ENCODE results near the gene UBE3C. TPM values are rescaled to one million over a fixed set of nuclear protein-coding genes. Genes with fewer than 3 reads are reported as not detected.

The UBE3C gene
- total and polyA plus RNA-seq, 9 of the 15 experiments (the other 6 are each of a cell fraction or from before 2014, with no cell fraction given) = 9.6 to 91.7 (median 75.4) TPM

GRCh38 chr7:157133304-157133703 lies 5.4 kb upstream of the UBE3C start:
- FAIRE-seq (no peak), ATAC-seq (no peak), DNase-seq (ENCODE audit: extremely low read depth in 1 of 4, low spot score in 3 of 4) (no peak)
- in situ Hi-C loops (cut with MboI) = no loop called here
- Histone ChIP-seq H4K20me1 (replicated peaks; ENCODE audit: control insufficient read depth, insufficient read depth, low read length) (no peaks in the 10 kb centered on the region), H3K27ac (ENCODE audit: extremely low read depth, low read depth, low read length) (no peak overlapping the region), H3K36me3 (ENCODE audit: control insufficient read depth, insufficient read depth, low read length) (no peaks in the 10 kb centered on the region), H3K9ac (ENCODE audit: insufficient read depth in 1 of 2, low read depth in 2 of 2, low read length in 2 of 2) (no peak overlapping the region), H3K4me1 (replicated peaks in 1 of 2; ENCODE audit: control insufficient read depth in 2 of 2, insufficient read depth in 2 of 2, low read length in 2 of 2) (peaks cover 6 to 9% of the 10 kb centered on the region in 2 experiments; a peak in 4 of 5 replicates), H3K9me3 (replicated peaks; ENCODE audit: control insufficient read depth, insufficient read depth, low read depth, low read length) (no peaks in the 10 kb centered on the region), H3K79me2 (ENCODE audit: control insufficient read depth, insufficient read depth, low read length) (no peaks in the 10 kb centered on the region), H3K4me3 (no peak overlapping the region), H3K9me1 (ENCODE audit: control insufficient read depth, insufficient read depth, low read length) (no peaks in the 10 kb centered on the region), H3K4me2 (ENCODE audit: insufficient read depth, low read length) (no peak overlapping the region), H2AFZ (ENCODE audit: low read depth, low read length) (no peak overlapping the region), H3K27me3 (ENCODE audit: control insufficient read depth in 2 of 2, insufficient read depth in 2 of 2, low read length in 2 of 2) (peaks cover 7 to 8% of the 10 kb centered on the region in 2 experiments; a peak in 4 of 5 replicates)
- CTCF ChIA-PET (ENCODE audit: low intra/inter-chr PET ratio) = no interaction called here
- no TSS peak for BruUV-seq (replicated peaks)
- POLR2A ChIA-PET = no interaction called here
- intact Hi-C loops (cut with micrococcal nuclease) = loop anchor here (10.0 kb wide), 1 partner anchor 229 kb away; no protein-coding TSS in a partner anchor
- TF ChIP-seq ZFP36 (IDR thresholded peaks at IDR 0.05; ENCODE audit: low read depth, low read length, partially characterized antibody) (peak; percentile 28), ZEB2 (IDR thresholded peaks at IDR 0.05) (no peak)
- WGBS (ENCODE audit: insufficient coverage, low coverage, missing lambda C conversion rate) = 28% methylated on average over 2 of the region's 2 CpGs

- Histone ChIP-seq H4K20me1 (replicated peaks; ENCODE audit: control insufficient read depth, insufficient read depth, low read length) (peaks cover 18% of the 10 kb centered on the region), H3K79me2 (ENCODE audit: control insufficient read depth, insufficient read depth, low read length) (peaks cover 24% of the 10 kb centered on the region), H3K4me3 (no peak overlapping the region), H3K36me3 (ENCODE audit: control insufficient read depth, insufficient read depth, low read length) (peaks cover 19% of the 10 kb centered on the region), H3K9me1 (ENCODE audit: control insufficient read depth, insufficient read depth, low read length) (peaks cover 5% of the 10 kb centered on the region), H3K4me2 (ENCODE audit: insufficient read depth, low read length) (peak overlapping the region; percentile 40), H3K27ac (ENCODE audit: extremely low read depth, low read depth, low read length) (peak overlapping the region; percentile 52), H3K4me1 (replicated peaks in 1 of 2; ENCODE audit: control insufficient read depth in 2 of 2, insufficient read depth in 2 of 2, low read length in 2 of 2) (peaks cover 21 to 24% of the 10 kb centered on the region in 2 experiments), H3K9ac (ENCODE audit: insufficient read depth in 1 of 2, low read depth in 2 of 2, low read length in 2 of 2) (no peak overlapping the region), H3K27me3 (ENCODE audit: control insufficient read depth in 2 of 2, insufficient read depth in 2 of 2, low read length in 2 of 2) (no peaks in the 10 kb centered on the region; a peak in 1 of 5 replicates), H3K9me3 (replicated peaks; ENCODE audit: control insufficient read depth, insufficient read depth, low read depth, low read length) (no peaks in the 10 kb centered on the region), H2AFZ (ENCODE audit: low read depth, low read length) (peak overlapping the region; percentile 85)
- ChIA-PET CTCF (ENCODE audit: low intra/inter-chr PET ratio) (no interaction called here), POLR2A (interaction anchor here (1.1 to 2.1 kb wide), 2 partner anchors 13 to 18 kb away, joined by 5 to 7 read pairs; no protein-coding TSS in a partner anchor)
- in situ Hi-C loops (cut with MboI) = no loop called here
- 22% methylated on average over 4 of the region's 4 CpGs for WGBS (ENCODE audit: insufficient coverage, low coverage, missing lambda C conversion rate)
- peak in 2 of 4 experiments; percentile 41 to 65 for DNase-seq (ENCODE audit: extremely low read depth in 1 of 4, low spot score in 3 of 4)
- peak; percentile 59 for FAIRE-seq
- intact Hi-C loops (cut with micrococcal nuclease) = loop anchor here (5.0 to 10.0 kb wide), 2 partner anchors 164 to 232 kb away; no protein-coding TSS in a partner anchor
- BruUV-seq (replicated peaks) = no TSS peak
- ATAC-seq = no peak
- peak; percentile 74 for TF ChIP-seq MAFK (IDR thresholded peaks at IDR 0.05; ENCODE audit: low read length)
- peak; percentile 42; the same call in 1 of the 2 replicates for TF ChIP-seq GABPA (tag; conservative IDR thresholded peaks at IDR 0.05; ENCODE audit: low read depth)
- TF ChIP-seq ZNF512 (tag; IDR thresholded peaks at IDR 0.05) = 0 out of 2 replicates have a peak, but pooled peaks have one; percentile 7
- peak in 1 of 2 experiments; percentile 62; a peak in 1 of 4 replicates for TF ChIP-seq ZNF639 (CRISPR knock-in tag; conservative IDR thresholded peaks at IDR 0.05 in 1 of 2, IDR thresholded peaks at IDR 0.05 in 1 of 2)
- TF ChIP-seq BACH1 (tag; IDR thresholded peaks at IDR 0.05) = 0 out of 2 replicates have a peak, but pooled peaks have one; percentile 38
- TF ChIP-seq SIN3B (IDR thresholded peaks at IDR 0.05; ENCODE audit: low read depth) = no peak
- peak; percentile 66 for TF ChIP-seq ZNF384 (IDR thresholded peaks at IDR 0.05; ENCODE audit: low read depth, low read length)
Observed at GRCh38 chr7:157136372-157136771, 2.4 kb upstream of the UBE3C start.

Measured in K562 (cell line).